ENCODE measurements around the gene BBOF1.

GRCh38 chr14:74109369-74109768, 90.2 kb downstream of the BBOF1 start:
- TF ChIP-seq CTCF (IDR thresholded peaks at IDR 0.05) (no peak), POLR2A (IDR thresholded peaks at IDR 0.05) (no peak)

Measured in adrenal gland (tissue), 5 donors.